Measurements from ENCODE around the gene PTPRE. TPM values are rescaled to one million over a fixed set of nuclear protein-coding genes. Genes with fewer than 3 reads are reported as not detected.

Gene PTPRE
- total and polyA plus RNA-seq, 4 donors: 1.5 to 12.5 (median 3.7) TPM

- H3K9me3 ChIP-seq (ENCODE audit: control insufficient read depth in 4 of 4, low read length in 3 of 4): peaks cover 0 to 6% (median 0%) of the 10 kb centered on the region in 4 donors
- no peak overlapping the region for H3K27ac ChIP-seq (ENCODE audit: low read depth in 1 of 2, low read length in 2 of 2)
- H3K4me3 ChIP-seq (ENCODE audit: low read depth in 1 of 3, low read length in 3 of 3): no peak overlapping the region
- H3K4me1 ChIP-seq (ENCODE audit: control insufficient read depth in 4 of 4, insufficient read depth in 4 of 4, low read length in 3 of 4): no peaks in the 10 kb centered on the region
- TF ChIP-seq TAF1 (conservative IDR thresholded peaks at IDR 0.05): no peak
- TF ChIP-seq MAX (IDR thresholded peaks at IDR 0.05): no peak
- no peak for DNase-seq (ENCODE audit: low spot score)
- H3K9ac ChIP-seq (ENCODE audit: low read depth in 1 of 2, low read length in 2 of 2): no peak overlapping the region
- H3K36me3 ChIP-seq (ENCODE audit: control insufficient read depth in 4 of 4, insufficient read depth in 3 of 4, low read depth in 1 of 4, low read length in 3 of 4): no peaks in the 10 kb centered on the region
- H3K27me3 ChIP-seq (ENCODE audit: control insufficient read depth in 4 of 4, insufficient read depth in 4 of 4, low read length in 3 of 4): no peaks in the 10 kb centered on the region
- WGBS: 83% methylated on average over 1 of the region's 1 CpG
Measured at GRCh38 chr10:127953876-127954275, 47.0 kb downstream of the PTPRE start.

- H3K9ac ChIP-seq (ENCODE audit: low read depth in 1 of 2, low read length in 2 of 2): no peak overlapping the region
- 54% methylated on average over 1 of the region's 1 CpG for WGBS
Measured at GRCh38 chr10:127959428-127959827, 52.5 kb downstream of the PTPRE start.

GRCh38 chr10:127961071-127961470 is 54.2 kb downstream of the PTPRE start:
- peaks cover 0 to 6% (median 0%) of the 10 kb centered on the region in 4 donors for H3K9me3 ChIP-seq (ENCODE audit: control insufficient read depth in 4 of 4, low read length in 3 of 4)
- H3K27ac ChIP-seq (ENCODE audit: low read depth in 1 of 2, low read length in 2 of 2): no peak overlapping the region
- H3K27me3 ChIP-seq (ENCODE audit: control insufficient read depth in 4 of 4, insufficient read depth in 4 of 4, low read length in 3 of 4): no peaks in the 10 kb centered on the region
- DNase-seq (ENCODE audit: low spot score): no peak
- H3K36me3 ChIP-seq (ENCODE audit: control insufficient read depth in 4 of 4, insufficient read depth in 3 of 4, low read depth in 1 of 4, low read length in 3 of 4): no peaks in the 10 kb centered on the region
- no peak overlapping the region for H3K4me3 ChIP-seq (ENCODE audit: low read depth in 1 of 3, low read length in 3 of 3)
- WGBS: 82% methylated on average over 9 of the region's 9 CpGs
- peaks cover 0 to 8% (median 4%) of the 10 kb centered on the region in 4 donors for H3K4me1 ChIP-seq (ENCODE audit: control insufficient read depth in 4 of 4, insufficient read depth in 4 of 4, low read length in 3 of 4)
- H3K9ac ChIP-seq (ENCODE audit: low read depth in 1 of 2, low read length in 2 of 2): no peak overlapping the region
- TF ChIP-seq HNF4G (IDR thresholded peaks at IDR 0.05) (no peak), SP1 (IDR thresholded peaks at IDR 0.05) (no peak), CTCF (IDR thresholded peaks at IDR 0.05; ENCODE audit: low read depth, low read length, missing input control) (no peak)

More at GRCh38 chr10:127959428-127959827, 52.5 kb downstream of the PTPRE start:
- no peak for DNase-seq (ENCODE audit: low spot score)
- TF ChIP-seq YY1 (IDR thresholded peaks at IDR 0.05) (no peak), CTCF (IDR thresholded peaks at IDR 0.05; ENCODE audit: low read depth, low read length, missing input control) (no peak), ATF3 (IDR thresholded peaks at IDR 0.05) (no peak), RXRA (IDR thresholded peaks at IDR 0.05) (no peak)
- H3K27ac ChIP-seq (ENCODE audit: low read depth in 1 of 2, low read length in 2 of 2): no peak overlapping the region
- peaks cover 0 to 8% (median 4%) of the 10 kb centered on the region in 4 donors for H3K4me1 ChIP-seq (ENCODE audit: control insufficient read depth in 4 of 4, insufficient read depth in 4 of 4, low read length in 3 of 4)
- no peak overlapping the region for H3K4me3 ChIP-seq (ENCODE audit: low read depth in 1 of 3, low read length in 3 of 3)
- H3K36me3 ChIP-seq (ENCODE audit: control insufficient read depth in 4 of 4, insufficient read depth in 3 of 4, low read depth in 1 of 4, low read length in 3 of 4): no peaks in the 10 kb centered on the region
- H3K9me3 ChIP-seq (ENCODE audit: control insufficient read depth in 4 of 4, low read length in 3 of 4): peaks cover 0 to 6% (median 0%) of the 10 kb centered on the region in 4 donors
- H3K27me3 ChIP-seq (ENCODE audit: control insufficient read depth in 4 of 4, insufficient read depth in 4 of 4, low read length in 3 of 4): no peaks in the 10 kb centered on the region

Measured in liver (tissue), 9 donors.